Naive thymus-derived CD4-positive, alpha-beta T cell (primary cell): Measurements from ENCODE around the gene SURF2. TPM values are rescaled to one million over a fixed set of nuclear protein-coding genes. Genes with fewer than 3 reads are reported as not detected.
A peak's percentile ranks its signal among the peaks of the same experiment; 100 is the strongest.

Experiments used
- ATAC-seq: fragments of 150-1000 bp; cut with Tn5 transposase; 2 replicates; pipeline ENCODE4 v1.10.0; 2021; ENCODE audit warnings: mild to moderate bottlenecking, moderate library complexity
- CTCF ChIA-PET: fragments of 350-600 bp; sonication (Branson Sonifier 250); formaldehyde crosslinking; loops from one replicate; lab custom pipeline; 2021; ENCODE audit warnings: antibody characterized with exemption; lab: Charles Lee
- POLR2A ChIA-PET: fragments of 350-600 bp; sonication (Branson Sonifier 250); formaldehyde crosslinking; loops from one replicate; lab custom pipeline; 2021; ENCODE audit warnings: antibody characterized with exemption, inconsistent platforms; lab: Charles Lee
- DNase-seq, 9 donors: peaks; one replicate each; pipeline versions ENCODE4 v3.0.0 to v3.0.0-alpha.2; 2020 to 2022; ENCODE audit warnings: mixed read lengths in 1 of 9
- H3K27ac ChIP-seq: one replicate; pipeline ENCODE4 v1.7.0; 2013; ENCODE audit warnings: mild to moderate bottlenecking, low read depth, low read length, moderate library complexity
- H3K27me3 ChIP-seq, 2 donors: one replicate each; pipeline ENCODE4 v1.7.0; 2013; ENCODE audit warnings: low read length in 2 of 2, mild to moderate bottlenecking in 2 of 2, moderate library complexity in 2 of 2; ENCODE audit not compliant: control insufficient read depth in 2 of 2, insufficient read depth in 2 of 2
- H3K36me3 ChIP-seq, 3 experiments: 1 replicate in 2 of 3; 2 replicates in 1 of 3; pipeline ENCODE4 v1.7.0; 2013; ENCODE audit warnings: low read length in 3 of 3, mild to moderate bottlenecking in 3 of 3, moderate library complexity in 1 of 3; ENCODE audit not compliant: insufficient read depth in 3 of 3, control insufficient read depth in 2 of 3
- H3K4me1 ChIP-seq, 2 donors: one replicate each; pipeline ENCODE4 v1.7.0; 2013; ENCODE audit warnings: low read length in 2 of 2, mild to moderate bottlenecking in 2 of 2, moderate library complexity in 1 of 2; ENCODE audit not compliant: control insufficient read depth in 2 of 2, insufficient read depth in 2 of 2
- H3K4me3 ChIP-seq: 2 replicates; pipeline ENCODE4 v1.7.0; 2013; ENCODE audit warnings: mild to moderate bottlenecking, low read length
- H3K9me3 ChIP-seq, 3 experiments: 1 replicate in 2 of 3; 2 replicates in 1 of 3; pipeline ENCODE4 v1.7.0; 2013; ENCODE audit warnings: low read length in 3 of 3; ENCODE audit not compliant: control insufficient read depth in 2 of 3
- H3K27ac Mint-ChIP-seq, 9 donors: one replicate each; pipeline ENCODE4 v1.8.0; 2020 to 2022; ENCODE audit warnings: mixed read lengths in 9 of 9, mild to moderate bottlenecking in 8 of 9, moderate library complexity in 5 of 9, inconsistent platforms in 2 of 9
- H3K27me3 Mint-ChIP-seq, 5 donors: one replicate each; pipeline ENCODE4 v1.8.0; 2021 to 2022; ENCODE audit warnings: mixed read lengths in 5 of 5, mild to moderate bottlenecking in 1 of 5
- H3K36me3 Mint-ChIP-seq, 5 donors: one replicate each; pipeline ENCODE4 v1.8.0; 2020 to 2022; ENCODE audit warnings: mixed read lengths in 5 of 5, mild to moderate bottlenecking in 3 of 5, inconsistent platforms in 1 of 5
- H3K4me1 Mint-ChIP-seq, 7 donors: one replicate each; pipeline ENCODE4 v1.8.0; 2020 to 2022; ENCODE audit warnings: mixed read lengths in 7 of 7, mild to moderate bottlenecking in 3 of 7, inconsistent platforms in 1 of 7
- H3K4me3 Mint-ChIP-seq, 10 donors: one replicate each; pipeline ENCODE4 v1.8.0; 2020 to 2022; ENCODE audit warnings: mild to moderate bottlenecking in 10 of 10, mixed read lengths in 10 of 10, moderate library complexity in 6 of 10, inconsistent platforms in 2 of 10
- H3K9me3 Mint-ChIP-seq, 11 donors: one replicate each; pipeline ENCODE4 v1.8.0; 2020 to 2022; ENCODE audit warnings: mixed read lengths in 11 of 11, mild to moderate bottlenecking in 4 of 11, inconsistent platforms in 1 of 11, moderate library complexity in 1 of 11
- intact Hi-C, 2 donors: fragments of 100-400 bp; cut with micrococcal nuclease; formaldehyde crosslinking; loops; one replicate each; pipeline ENCODE4 v1.15.1; 2023
- polyA plus RNA-seq, 2 donors: library from polyadenylated mRNA; unstranded; fragments of 300-500 nt; fragmentation: Illumina TruSeq; gene quantifications; one replicate each; pipeline ENCODE4 v1.2.3, GENCODE V29; 2021
- total RNA-seq, 6 experiments: library from RNA in 5 of 6; stranded (reverse) in 5 of 6; gene quantifications; 1 replicate in 5 of 6; 2 replicates in 1 of 6; pipeline ENCODE4 v1.2.3 and lab custom pipeline; 2021 to 2026

The SURF2 gene
- total and polyA plus RNA-seq, 7 experiments from 2014 or later, result 15.0 to 44.5 (median 21.9) TPM

GRCh38 chr9:133377721-133378216 is 21.4 kb downstream of the SURF2 start:
- DNase-seq (no peak), ATAC-seq (no peak)
- Mint-ChIP-seq H3K27me3 (peaks cover 0 to 4% (median 0%) of the 10 kb centered on the region in 5 donors), H3K9me3 (no peaks in the 10 kb centered on the region), H3K4me1 (peaks cover 15 to 29% (median 18%) of the 10 kb centered on the region in 7 donors), H3K27ac (no peak overlapping the region), H3K4me3 (peak overlapping the region in 4 of 10 donors; percentile 12 to 85 (median 56)), H3K36me3 (peaks cover 0 to 14% (median 0%) of the 10 kb centered on the region in 5 donors)
- H3K4me3 ChIP-seq, result no peak overlapping the region
- H3K4me1 ChIP-seq, result peaks cover 13 to 20% of the 10 kb centered on the region in 2 donors
- POLR2A ChIA-PET, result interaction anchor here (0.7 kb wide), 1 partner anchor 82 kb away, joined by 3 read pairs; the partner anchor contains the start of gene CACFD1
- no peaks in the 10 kb centered on the region for H3K27me3 ChIP-seq
- H3K27ac ChIP-seq, result no peak overlapping the region
- no peaks in the 10 kb centered on the region for H3K9me3 ChIP-seq
- CTCF ChIA-PET, result interaction anchor here (0.6 kb wide), 1 partner anchor 225 kb away, joined by 9 read pairs; no protein-coding TSS in a partner anchor
- peaks cover 0 to 5% (median 0%) of the 10 kb centered on the region in 3 experiments for H3K36me3 ChIP-seq
- intact Hi-C loops, result loop anchor here (2.0 to 10.0 kb wide), 5 partner anchors 27 to 787 kb away; partner anchors contain the start of genes BRD3OS (in 1 of the 2), REXO4 (in 1 of the 2) and RNU6ATAC (in 1 of the 2)

- peaks cover 8 to 13% of the 10 kb centered on the region in 2 donors for H3K4me1 ChIP-seq
- peak overlapping the region in 1 of 9 donors; percentile 77 for H3K27ac Mint-ChIP-seq
- H3K36me3 Mint-ChIP-seq, result peaks cover 0 to 9% (median 0%) of the 10 kb centered on the region in 5 donors
- CTCF ChIA-PET, result interaction anchor here (0.6 kb wide), 1 partner anchor 336 kb away, joined by 3 read pairs; no protein-coding TSS in a partner anchor
- H3K27me3 ChIP-seq, result no peaks in the 10 kb centered on the region
- no peak overlapping the region for H3K27ac ChIP-seq
- H3K4me3 ChIP-seq, result no peak overlapping the region
- peak overlapping the region in 5 of 10 donors; percentile 12 to 49 (median 27) for H3K4me3 Mint-ChIP-seq
- no peak for DNase-seq
- no peaks in the 10 kb centered on the region for H3K9me3 ChIP-seq
- peaks cover 0 to 4% (median 0%) of the 10 kb centered on the region in 5 donors for H3K27me3 Mint-ChIP-seq
- H3K9me3 Mint-ChIP-seq, result no peaks in the 10 kb centered on the region
- ATAC-seq, result no peak
- no peaks in the 10 kb centered on the region for H3K36me3 ChIP-seq
- intact Hi-C loops, result loop anchor here in 1 of 2 donors (5.0 to 10.0 kb wide), 3 partner anchors 194 to 786 kb away; partner anchors contain the start of genes BRD3OS and RNU6ATAC
- peaks cover 8 to 23% (median 13%) of the 10 kb centered on the region in 7 donors for H3K4me1 Mint-ChIP-seq
- POLR2A ChIA-PET, result interaction anchor here (0.7 to 1.0 kb wide), 2 partner anchors 30 to 81 kb away, joined by 3 read pairs; partner anchors contain the start of genes CACFD1, MED22 and RPL7A
Observed at GRCh38 chr9:133378408-133378962, 22.1 kb downstream of the SURF2 start.

GRCh38 chr9:133379153-133380086 is 23.1 kb downstream of the SURF2 start:
- ATAC-seq (no peak), DNase-seq (no peak)
- Mint-ChIP-seq H3K27me3 (peaks cover 0 to 4% (median 0%) of the 10 kb centered on the region in 5 donors), H3K9me3 (no peaks in the 10 kb centered on the region), H3K4me1 (peaks cover 6 to 14% (median 8%) of the 10 kb centered on the region in 7 donors), H3K36me3 (peaks cover 0 to 7% (median 0%) of the 10 kb centered on the region in 5 donors), H3K4me3 (no peak overlapping the region), H3K27ac (no peak overlapping the region)
- Histone ChIP-seq H3K27me3 (no peaks in the 10 kb centered on the region), H3K4me3 (no peak overlapping the region), H3K27ac (no peak overlapping the region), H3K9me3 (no peaks in the 10 kb centered on the region), H3K36me3 (no peaks in the 10 kb centered on the region), H3K4me1 (peaks cover 5 to 8% of the 10 kb centered on the region in 2 donors)
- POLR2A ChIA-PET, result interaction anchor here (0.6 to 1.0 kb wide), 2 partner anchors 31 to 260 kb away, joined by 3 to 5 read pairs; partner anchors contain the start of genes MED22 and RPL7A
- CTCF ChIA-PET, result no interaction called here
- intact Hi-C loops, result loop anchor here in 1 of 2 donors (5.0 to 10.0 kb wide), 3 partner anchors 195 to 785 kb away; partner anchors contain the start of genes BRD3OS and RNU6ATAC

- no peak for ATAC-seq
Observed at GRCh38 chr9:133380734-133381133, 24.4 kb downstream of the SURF2 start.

GRCh38 chr9:133382507-133383141 is 26.3 kb downstream of the SURF2 start:
- DNase-seq (no peak), ATAC-seq (no peak)
- POLR2A ChIA-PET, result no interaction called here
- no peaks in the 10 kb centered on the region for H3K4me1 Mint-ChIP-seq
- no peaks in the 10 kb centered on the region for H3K36me3 Mint-ChIP-seq
- no peaks in the 10 kb centered on the region for H3K36me3 ChIP-seq
- no peaks in the 10 kb centered on the region for H3K9me3 Mint-ChIP-seq
- H3K27ac Mint-ChIP-seq, result no peak overlapping the region
- H3K27me3 ChIP-seq, result no peaks in the 10 kb centered on the region
- no peak overlapping the region for H3K4me3 Mint-ChIP-seq
- CTCF ChIA-PET, result no interaction called here
- no peak overlapping the region for H3K27ac ChIP-seq
- H3K4me1 ChIP-seq, result no peaks in the 10 kb centered on the region
- intact Hi-C loops, result no loop called here
- H3K4me3 ChIP-seq, result no peak overlapping the region
- H3K27me3 Mint-ChIP-seq, result no peaks in the 10 kb centered on the region
- H3K9me3 ChIP-seq, result no peaks in the 10 kb centered on the region

More at GRCh38 chr9:133380734-133381133, 24.4 kb downstream of the SURF2 start:
- no peak overlapping the region for H3K4me3 Mint-ChIP-seq
- DNase-seq, result no peak
- no peak overlapping the region for H3K27ac ChIP-seq
- intact Hi-C loops, result no loop called here
- H3K27me3 Mint-ChIP-seq, result peaks cover 0 to 4% (median 0%) of the 10 kb centered on the region in 5 donors
- no peaks in the 10 kb centered on the region for H3K36me3 ChIP-seq
- ChIA-PET POLR2A (no interaction called here), CTCF (interaction anchor here (0.6 kb wide), 1 partner anchor 72 kb away, joined by 3 read pairs; no protein-coding TSS in a partner anchor)
- H3K9me3 Mint-ChIP-seq, result no peaks in the 10 kb centered on the region
- peaks cover 0 to 7% (median 0%) of the 10 kb centered on the region in 7 donors for H3K4me1 Mint-ChIP-seq
- no peak overlapping the region for H3K4me3 ChIP-seq
- H3K9me3 ChIP-seq, result no peaks in the 10 kb centered on the region
- H3K27ac Mint-ChIP-seq, result no peak overlapping the region
- H3K36me3 Mint-ChIP-seq, result no peaks in the 10 kb centered on the region
- peaks cover 0 to 5% of the 10 kb centered on the region in 2 donors for H3K4me1 ChIP-seq
- H3K27me3 ChIP-seq, result no peaks in the 10 kb centered on the region

GRCh38 chr9:133383438-133383837 is 27.1 kb downstream of the SURF2 start:
- intact Hi-C loops, result no loop called here
- Mint-ChIP-seq H3K9me3 (no peaks in the 10 kb centered on the region), H3K36me3 (no peaks in the 10 kb centered on the region), H3K27me3 (no peaks in the 10 kb centered on the region), H3K4me3 (no peak overlapping the region), H3K27ac (no peak overlapping the region), H3K4me1 (no peaks in the 10 kb centered on the region)
- CTCF ChIA-PET, result no interaction called here
- no peaks in the 10 kb centered on the region for H3K9me3 ChIP-seq
- ATAC-seq (no peak), DNase-seq (no peak)
- H3K27me3 ChIP-seq, result no peaks in the 10 kb centered on the region
- POLR2A ChIA-PET, result no interaction called here
- H3K36me3 ChIP-seq, result no peaks in the 10 kb centered on the region
- H3K27ac ChIP-seq, result no peak overlapping the region
- no peak overlapping the region for H3K4me3 ChIP-seq
- H3K4me1 ChIP-seq, result no peaks in the 10 kb centered on the region
